Measurements from ENCODE around the gene HLTF. TPM values are rescaled to one million over a fixed set of nuclear protein-coding genes. Genes with fewer than 3 reads are reported as not detected.
A peak's percentile ranks its signal among the peaks of the same experiment; 100 is the strongest.

The HLTF gene
- total and polyA plus RNA-seq, 2 of the 13 experiments (the other 11 are each of a cell fraction or from before 2014, with no cell fraction given) = 12.0 to 22.9 TPM

DNA sequence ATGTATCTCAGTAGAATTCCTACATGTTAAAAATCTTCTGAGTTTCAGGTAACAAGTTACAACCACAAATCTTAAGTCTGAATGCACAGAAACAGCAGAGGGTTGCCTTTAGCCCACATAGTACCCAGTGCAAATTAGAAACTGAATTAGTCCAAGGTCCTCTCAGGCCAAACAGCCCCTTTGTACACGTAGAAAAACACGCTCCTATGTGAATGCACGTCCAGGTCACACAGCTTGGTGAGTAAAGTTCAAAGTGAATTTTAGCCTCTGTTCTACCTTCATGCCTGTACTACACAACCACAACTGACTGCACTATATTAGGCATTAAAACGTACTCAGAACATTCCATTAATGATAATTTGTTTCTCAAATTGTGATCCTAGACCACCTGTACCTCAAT is 48.6 kb downstream of the HLTF start (continued):
- TF ChIP-seq HNF4G (IDR thresholded peaks at IDR 0.05; ENCODE audit: borderline replicate concordance, low read depth, low read length) (peak; percentile 75), HNF4G (CRISPR knock-in tag; IDR thresholded peaks at IDR 0.05; ENCODE audit: borderline replicate concordance, low read depth) (peak; percentile 77; the same call in 1 of the 2 replicates), ISL2 (CRISPR knock-in tag; IDR thresholded peaks at IDR 0.05) (0 out of 2 replicates have a peak, but pooled peaks have one; percentile 27), SYNCRIP (IDR thresholded peaks at IDR 0.05; ENCODE audit: insufficient read depth, low read depth, low read length) (no peak), PHF21A (CRISPR knock-in tag; IDR thresholded peaks at IDR 0.05) (peak; percentile 47; the same call in 1 of the 2 replicates), GATAD2A (CRISPR knock-in tag; IDR thresholded peaks at IDR 0.05) (peak; percentile 58), HDAC1 (CRISPR knock-in tag; IDR thresholded peaks at IDR 0.05) (0 out of 2 replicates have a peak, but pooled peaks have one; percentile 30), PITX1 (CRISPR knock-in tag; IDR thresholded peaks at IDR 0.05) (0 out of 2 replicates have a peak, but pooled peaks have one; percentile 22), TCF7 (IDR thresholded peaks at IDR 0.05; ENCODE audit: low read depth) (peak; percentile 38), ZNF292 (CRISPR knock-in tag; IDR thresholded peaks at IDR 0.05; ENCODE audit: borderline replicate concordance, low read depth) (0 out of 2 replicates have a peak, but pooled peaks have one; percentile 28), PPARG (CRISPR knock-in tag; conservative IDR thresholded peaks at IDR 0.05) (peak; percentile 97), LCORL (IDR thresholded peaks at IDR 0.05) (no peak), LCORL (CRISPR knock-in tag; IDR thresholded peaks at IDR 0.05) (peak; percentile 67; the same call in 1 of the 2 replicates), ZNF570 (CRISPR knock-in tag; IDR thresholded peaks at IDR 0.05; ENCODE audit: borderline replicate concordance) (no peak), RARG (CRISPR knock-in tag; IDR thresholded peaks at IDR 0.05; ENCODE audit: low read depth) (no peak), SPEN (CRISPR knock-in tag; IDR thresholded peaks at IDR 0.05; ENCODE audit: low read depth) (peak; percentile 29; the same call in 1 of the 2 replicates), MEIS2 (CRISPR knock-in tag; IDR thresholded peaks at IDR 0.05) (no peak)
- TF ChIP-seq, protein P1, sequence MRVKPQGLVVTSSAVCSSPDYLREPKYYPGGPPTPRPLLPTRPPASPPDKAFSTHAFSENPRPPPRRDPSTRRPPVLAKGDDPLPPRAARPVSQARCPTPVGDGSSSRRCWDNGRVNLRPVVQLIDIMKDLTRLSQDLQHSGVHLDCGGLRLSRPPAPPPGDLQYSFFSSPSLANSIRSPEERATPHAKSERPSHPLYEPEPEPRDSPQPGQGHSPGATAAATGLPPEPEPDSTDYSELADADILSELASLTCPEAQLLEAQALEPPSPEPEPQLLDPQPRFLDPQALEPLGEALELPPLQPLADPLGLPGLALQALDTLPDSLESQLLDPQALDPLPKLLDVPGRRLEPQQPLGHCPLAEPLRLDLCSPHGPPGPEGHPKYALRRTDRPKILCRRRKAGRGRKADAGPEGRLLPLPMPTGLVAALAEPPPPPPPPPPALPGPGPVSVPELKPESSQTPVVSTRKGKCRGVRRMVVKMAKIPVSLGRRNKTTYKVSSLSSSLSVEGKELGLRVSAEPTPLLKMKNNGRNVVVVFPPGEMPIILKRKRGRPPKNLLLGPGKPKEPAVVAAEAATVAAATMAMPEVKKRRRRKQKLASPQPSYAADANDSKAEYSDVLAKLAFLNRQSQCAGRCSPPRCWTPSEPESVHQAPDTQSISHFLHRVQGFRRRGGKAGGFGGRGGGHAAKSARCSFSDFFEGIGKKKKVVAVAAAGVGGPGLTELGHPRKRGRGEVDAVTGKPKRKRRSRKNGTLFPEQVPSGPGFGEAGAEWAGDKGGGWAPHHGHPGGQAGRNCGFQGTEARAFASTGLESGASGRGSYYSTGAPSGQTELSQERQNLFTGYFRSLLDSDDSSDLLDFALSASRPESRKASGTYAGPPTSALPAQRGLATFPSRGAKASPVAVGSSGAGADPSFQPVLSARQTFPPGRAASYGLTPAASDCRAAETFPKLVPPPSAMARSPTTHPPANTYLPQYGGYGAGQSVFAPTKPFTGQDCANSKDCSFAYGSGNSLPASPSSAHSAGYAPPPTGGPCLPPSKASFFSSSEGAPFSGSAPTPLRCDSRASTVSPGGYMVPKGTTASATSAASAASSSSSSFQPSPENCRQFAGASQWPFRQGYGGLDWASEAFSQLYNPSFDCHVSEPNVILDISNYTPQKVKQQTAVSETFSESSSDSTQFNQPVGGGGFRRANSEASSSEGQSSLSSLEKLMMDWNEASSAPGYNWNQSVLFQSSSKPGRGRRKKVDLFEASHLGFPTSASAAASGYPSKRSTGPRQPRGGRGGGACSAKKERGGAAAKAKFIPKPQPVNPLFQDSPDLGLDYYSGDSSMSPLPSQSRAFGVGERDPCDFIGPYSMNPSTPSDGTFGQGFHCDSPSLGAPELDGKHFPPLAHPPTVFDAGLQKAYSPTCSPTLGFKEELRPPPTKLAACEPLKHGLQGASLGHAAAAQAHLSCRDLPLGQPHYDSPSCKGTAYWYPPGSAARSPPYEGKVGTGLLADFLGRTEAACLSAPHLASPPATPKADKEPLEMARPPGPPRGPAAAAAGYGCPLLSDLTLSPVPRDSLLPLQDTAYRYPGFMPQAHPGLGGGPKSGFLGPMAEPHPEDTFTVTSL (CRISPR knock-in tag; IDR thresholded peaks at IDR 0.05; ENCODE audit: borderline replicate concordance) = peak; percentile 73; the same call in 1 of the 2 replicates
- TF ChIP-seq, protein P2, sequence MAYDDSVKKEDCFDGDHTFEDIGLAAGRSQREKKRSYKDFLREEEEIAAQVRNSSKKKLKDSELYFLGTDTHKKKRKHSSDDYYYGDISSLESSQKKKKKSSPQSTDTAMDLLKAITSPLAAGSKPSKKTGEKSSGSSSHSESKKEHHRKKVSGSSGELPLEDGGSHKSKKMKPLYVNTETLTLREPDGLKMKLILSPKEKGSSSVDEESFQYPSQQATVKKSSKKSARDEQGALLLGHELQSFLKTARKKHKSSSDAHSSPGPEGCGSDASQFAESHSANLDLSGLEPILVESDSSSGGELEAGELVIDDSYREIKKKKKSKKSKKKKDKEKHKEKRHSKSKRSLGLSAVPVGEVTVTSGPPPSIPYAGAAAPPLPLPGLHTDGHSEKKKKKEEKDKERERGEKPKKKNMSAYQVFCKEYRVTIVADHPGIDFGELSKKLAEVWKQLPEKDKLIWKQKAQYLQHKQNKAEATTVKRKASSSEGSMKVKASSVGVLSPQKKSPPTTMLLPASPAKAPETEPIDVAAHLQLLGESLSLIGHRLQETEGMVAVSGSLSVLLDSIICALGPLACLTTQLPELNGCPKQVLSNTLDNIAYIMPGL (CRISPR knock-in tag; IDR thresholded peaks at IDR 0.05; ENCODE audit: borderline replicate concordance in 1 of 2, low read depth in 1 of 2) = no peak
- TF ChIP-seq, protein P3, sequence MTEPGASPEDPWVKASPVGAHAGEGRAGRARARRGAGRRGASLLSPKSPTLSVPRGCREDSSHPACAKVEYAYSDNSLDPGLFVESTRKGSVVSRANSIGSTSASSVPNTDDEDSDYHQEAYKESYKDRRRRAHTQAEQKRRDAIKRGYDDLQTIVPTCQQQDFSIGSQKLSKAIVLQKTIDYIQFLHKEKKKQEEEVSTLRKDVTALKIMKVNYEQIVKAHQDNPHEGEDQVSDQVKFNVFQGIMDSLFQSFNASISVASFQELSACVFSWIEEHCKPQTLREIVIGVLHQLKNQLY (CRISPR knock-in tag; IDR thresholded peaks at IDR 0.05) = peak; percentile 60; the same call in 1 of the 2 replicates
- TF ChIP-seq, protein P4, sequence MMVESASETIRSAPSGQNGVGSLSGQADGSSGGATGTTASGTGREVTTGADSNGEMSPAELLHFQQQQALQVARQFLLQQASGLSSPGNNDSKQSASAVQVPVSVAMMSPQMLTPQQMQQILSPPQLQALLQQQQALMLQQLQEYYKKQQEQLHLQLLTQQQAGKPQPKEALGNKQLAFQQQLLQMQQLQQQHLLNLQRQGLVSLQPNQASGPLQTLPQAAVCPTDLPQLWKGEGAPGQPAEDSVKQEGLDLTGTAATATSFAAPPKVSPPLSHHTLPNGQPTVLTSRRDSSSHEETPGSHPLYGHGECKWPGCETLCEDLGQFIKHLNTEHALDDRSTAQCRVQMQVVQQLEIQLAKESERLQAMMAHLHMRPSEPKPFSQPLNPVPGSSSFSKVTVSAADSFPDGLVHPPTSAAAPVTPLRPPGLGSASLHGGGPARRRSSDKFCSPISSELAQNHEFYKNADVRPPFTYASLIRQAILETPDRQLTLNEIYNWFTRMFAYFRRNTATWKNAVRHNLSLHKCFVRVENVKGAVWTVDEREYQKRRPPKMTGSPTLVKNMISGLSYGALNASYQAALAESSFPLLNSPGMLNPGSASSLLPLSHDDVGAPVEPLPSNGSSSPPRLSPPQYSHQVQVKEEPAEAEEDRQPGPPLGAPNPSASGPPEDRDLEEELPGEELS (CRISPR knock-in tag; IDR thresholded peaks at IDR 0.05) = peak; percentile 21; the same call in 1 of the 2 replicates
